ENCODE measurements around the gene HS6ST1.
A peak's percentile ranks its signal among the peaks of the same experiment; 100 is the strongest.

The HS6ST1 gene

DNA sequence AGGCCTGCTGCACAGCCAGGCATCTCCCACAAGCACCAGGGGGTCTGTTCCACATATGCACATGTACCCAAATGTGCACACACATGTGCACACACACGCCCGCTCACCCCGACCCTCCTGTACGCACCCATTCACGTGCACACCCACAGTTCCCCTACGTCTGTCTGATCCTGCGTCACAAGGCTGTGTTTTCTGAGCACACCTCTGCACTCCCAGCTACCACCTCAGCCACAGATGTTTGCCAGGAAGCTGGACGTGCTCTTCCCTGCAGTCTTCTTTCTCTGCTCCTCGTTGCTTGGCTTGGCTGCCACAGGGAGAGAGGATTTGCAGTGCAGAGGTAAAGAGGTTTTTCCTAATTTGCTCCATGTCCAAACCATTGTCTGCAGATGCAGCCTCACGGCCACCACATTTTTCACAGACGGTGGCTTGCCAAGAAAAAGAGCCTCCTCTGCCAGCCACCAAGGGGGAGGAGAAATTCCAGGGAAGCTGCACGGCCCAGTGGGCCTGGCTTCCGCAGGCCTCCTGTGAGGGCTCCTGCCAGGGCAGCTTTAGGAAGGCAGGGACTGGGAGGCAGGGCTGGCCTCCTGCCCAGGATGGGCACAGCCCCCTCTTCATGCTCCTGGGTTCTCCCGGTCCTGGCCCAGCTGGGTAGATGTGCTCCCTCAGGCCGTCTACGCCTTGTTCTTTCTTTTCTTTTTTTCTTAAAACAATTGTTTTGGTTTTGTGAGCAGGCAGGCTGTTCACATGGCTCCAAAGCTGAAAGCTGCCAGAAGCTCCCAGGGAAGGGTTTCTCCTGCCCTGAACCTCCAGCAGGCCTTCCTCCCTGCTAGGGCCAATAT lies 29.3 kb upstream of the HS6ST1 start:
- peak; percentile 73 for DNase-seq

DNA sequence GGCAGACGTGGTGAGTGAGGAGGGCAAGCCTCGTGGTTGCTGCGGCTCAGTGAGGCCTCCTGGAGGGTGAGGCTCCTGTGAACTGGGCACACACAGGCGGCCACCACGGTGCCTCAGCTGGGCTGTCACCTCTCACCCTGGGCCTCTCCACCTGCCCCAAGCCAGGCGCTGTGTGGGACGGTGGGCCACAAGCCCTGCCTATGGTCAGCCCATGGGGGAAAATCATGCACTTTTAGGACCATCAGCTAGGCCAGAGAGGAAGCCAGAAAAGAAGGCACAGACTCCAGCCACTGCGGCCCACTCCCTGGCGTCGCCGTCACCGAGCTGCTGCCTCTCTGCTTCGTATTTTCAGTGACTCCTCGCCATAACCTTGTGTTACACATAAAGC lies 28.5 kb upstream of the HS6ST1 start:
- no peak for DNase-seq

- DNase-seq = no peak
These were observed 27.9 kb upstream of the HS6ST1 start for GRCh38 chr2:128346291-128347170.

- DNase-seq = no peak
These were observed 26.9 kb upstream of the HS6ST1 start for GRCh38 chr2:128345436-128346165.

DNA sequence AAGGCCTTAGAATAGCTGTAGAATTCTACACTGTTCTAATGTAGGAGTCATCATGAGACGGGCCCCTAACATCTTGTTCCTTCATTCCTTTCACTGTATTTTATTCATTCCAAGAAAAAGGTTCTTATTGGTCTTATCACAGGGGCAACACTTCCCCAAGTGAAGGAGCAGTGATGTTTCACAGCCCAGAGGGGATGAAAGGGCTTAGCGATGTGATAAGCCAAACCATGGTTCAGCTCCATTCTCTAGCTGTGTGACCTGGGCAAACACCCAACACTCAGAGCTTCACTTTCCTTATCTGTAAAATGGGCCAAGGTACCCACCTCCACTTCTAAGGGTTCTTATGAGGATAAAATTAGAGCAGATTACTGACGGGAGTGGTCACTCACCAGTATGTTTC lies 25.4 kb upstream of the HS6ST1 start:
- DNase-seq = no peak

- no peak for DNase-seq
These were observed 24.8 kb upstream of the HS6ST1 start for GRCh38 chr2:128343459-128343858.

- no peak for DNase-seq
These were observed 23.9 kb upstream of the HS6ST1 start for GRCh38 chr2:128342550-128342949.

DNA sequence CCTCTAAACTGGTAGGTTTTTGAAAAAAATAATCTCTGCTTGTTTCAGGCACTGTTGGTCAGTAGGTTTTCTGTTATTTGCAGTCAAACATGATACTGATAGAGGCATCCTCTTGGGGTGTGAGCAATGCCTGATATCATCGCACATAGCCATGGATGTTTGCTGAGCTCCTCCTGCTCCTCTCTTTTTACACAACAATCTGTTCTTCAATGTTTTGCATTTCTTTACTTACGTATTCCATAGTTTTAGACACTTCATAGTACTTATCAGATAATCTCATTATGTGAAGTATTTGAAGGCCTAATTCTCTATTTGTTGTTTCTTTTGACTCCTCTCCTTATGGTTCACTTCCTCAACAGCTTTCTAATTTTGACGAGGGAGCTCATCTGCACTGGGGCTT lies 23.0 kb upstream of the HS6ST1 start:
- DNase-seq = no peak

- no peak for DNase-seq
These were observed 13.5 kb upstream of the HS6ST1 start for GRCh38 chr2:128332091-128332634.

DNA sequence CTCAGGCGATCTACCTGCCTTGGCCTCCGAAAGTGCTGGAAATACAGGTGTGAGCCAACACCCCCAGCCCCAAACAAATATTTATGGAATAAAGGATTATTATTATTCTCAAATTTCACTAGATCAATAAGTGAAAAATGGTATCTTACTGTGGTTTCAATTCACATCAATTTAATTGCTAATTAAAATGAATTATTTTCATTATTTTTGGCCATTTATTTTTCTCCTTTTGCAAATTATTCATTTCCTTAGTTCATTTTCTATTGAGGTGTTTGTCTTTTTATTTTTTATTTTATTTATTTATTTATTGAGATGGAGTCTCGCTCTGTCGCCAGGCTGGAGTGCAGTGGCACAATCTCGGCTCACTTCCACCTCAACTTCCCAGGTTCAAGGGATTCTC lies 11.9 kb upstream of the HS6ST1 start:
- no peak for DNase-seq

DNA sequence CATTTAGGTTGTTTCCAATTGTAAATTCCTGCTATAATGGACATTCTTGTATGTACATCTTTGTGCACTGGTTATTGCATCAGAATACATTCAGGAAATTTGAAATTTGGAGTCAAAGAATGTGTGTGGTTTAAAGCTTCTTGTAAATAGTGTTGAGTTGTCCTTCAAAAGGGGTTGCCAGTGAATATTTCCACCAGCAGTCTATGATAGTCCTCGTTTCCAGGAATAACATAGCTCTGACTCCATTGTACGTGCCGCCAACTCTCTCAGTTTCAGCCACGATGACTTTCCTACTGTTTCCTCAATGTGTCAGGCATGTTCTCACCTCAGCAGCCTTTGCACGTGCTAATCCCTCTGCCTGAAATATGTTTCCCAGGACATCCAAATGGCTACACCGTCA lies 10.9 kb upstream of the HS6ST1 start:
- no peak for DNase-seq

- no peak for DNase-seq
These were observed 8.7 kb upstream of the HS6ST1 start for GRCh38 chr2:128327180-128327964.

- DNase-seq = no peak
These were observed 7.7 kb upstream of the HS6ST1 start for GRCh38 chr2:128326346-128326745.

GRCh38 chr2:128325611-128326181 lies 7.0 kb upstream of the HS6ST1 start:
- DNase-seq = no peak

GRCh38 chr2:128324897-128325410 lies 6.3 kb upstream of the HS6ST1 start:
- no peak for DNase-seq

DNA sequence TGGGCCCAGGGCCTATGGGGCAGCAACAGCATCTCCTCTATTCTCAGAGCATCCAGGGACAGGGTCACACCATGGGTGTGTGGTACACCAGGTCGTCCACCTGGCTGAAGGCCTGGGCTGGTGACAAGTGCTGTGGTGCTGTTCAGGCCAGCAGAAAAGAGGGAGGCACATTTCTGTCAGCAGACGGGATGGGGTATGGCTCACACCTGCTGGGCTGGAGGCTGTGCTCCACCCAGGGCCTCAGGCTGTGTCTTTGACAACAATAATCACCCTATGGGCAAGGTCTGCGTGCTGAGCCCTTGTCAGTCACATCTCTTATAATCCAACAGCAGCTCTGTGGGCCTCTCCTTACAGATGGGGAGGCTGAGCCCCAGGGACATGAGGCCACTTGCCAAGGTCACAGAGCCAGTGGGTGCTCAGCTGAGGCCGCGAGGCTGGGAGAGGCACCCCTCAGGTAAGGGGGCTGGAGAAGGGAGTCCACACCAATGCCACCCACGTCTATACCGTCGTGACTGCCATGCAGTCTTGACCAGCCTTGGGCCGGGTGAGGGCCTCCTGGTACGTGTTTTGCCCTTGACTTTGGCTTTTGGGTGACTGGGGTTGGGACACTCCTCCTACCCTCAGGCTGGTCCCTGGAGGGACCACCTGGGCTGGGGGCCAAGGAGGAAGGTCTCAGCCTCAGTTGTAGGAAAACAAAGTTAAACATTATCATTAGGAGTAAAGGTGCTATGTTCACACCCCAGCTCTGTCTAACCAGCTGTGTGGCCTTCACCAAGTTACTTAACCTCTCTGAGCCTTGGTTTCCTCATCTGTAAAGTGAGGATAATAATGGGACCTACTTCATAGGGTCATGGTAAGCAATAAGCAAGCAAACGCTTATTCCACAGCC lies 5.6 kb upstream of the HS6ST1 start:
- DNase-seq = no peak

DNA sequence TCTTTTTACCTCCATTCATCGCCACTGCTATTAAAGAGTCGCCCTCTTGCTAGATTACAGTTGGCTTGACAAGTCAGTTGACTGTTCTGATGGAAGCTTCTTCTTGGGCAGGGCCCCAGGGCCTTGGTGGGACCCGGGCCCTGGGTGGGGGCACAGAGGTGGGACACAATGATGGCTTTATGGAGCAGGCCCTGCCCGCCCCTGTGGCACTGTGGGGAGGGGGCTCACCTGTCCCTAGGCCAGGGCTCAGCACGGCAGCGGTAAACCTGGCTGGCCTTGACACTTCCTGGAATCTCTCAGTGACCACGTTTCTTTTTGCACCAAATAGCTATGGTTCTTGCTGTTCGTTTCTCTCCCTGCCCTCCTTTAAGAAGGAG lies 4.9 kb upstream of the HS6ST1 start:
- no peak for DNase-seq

DNA sequence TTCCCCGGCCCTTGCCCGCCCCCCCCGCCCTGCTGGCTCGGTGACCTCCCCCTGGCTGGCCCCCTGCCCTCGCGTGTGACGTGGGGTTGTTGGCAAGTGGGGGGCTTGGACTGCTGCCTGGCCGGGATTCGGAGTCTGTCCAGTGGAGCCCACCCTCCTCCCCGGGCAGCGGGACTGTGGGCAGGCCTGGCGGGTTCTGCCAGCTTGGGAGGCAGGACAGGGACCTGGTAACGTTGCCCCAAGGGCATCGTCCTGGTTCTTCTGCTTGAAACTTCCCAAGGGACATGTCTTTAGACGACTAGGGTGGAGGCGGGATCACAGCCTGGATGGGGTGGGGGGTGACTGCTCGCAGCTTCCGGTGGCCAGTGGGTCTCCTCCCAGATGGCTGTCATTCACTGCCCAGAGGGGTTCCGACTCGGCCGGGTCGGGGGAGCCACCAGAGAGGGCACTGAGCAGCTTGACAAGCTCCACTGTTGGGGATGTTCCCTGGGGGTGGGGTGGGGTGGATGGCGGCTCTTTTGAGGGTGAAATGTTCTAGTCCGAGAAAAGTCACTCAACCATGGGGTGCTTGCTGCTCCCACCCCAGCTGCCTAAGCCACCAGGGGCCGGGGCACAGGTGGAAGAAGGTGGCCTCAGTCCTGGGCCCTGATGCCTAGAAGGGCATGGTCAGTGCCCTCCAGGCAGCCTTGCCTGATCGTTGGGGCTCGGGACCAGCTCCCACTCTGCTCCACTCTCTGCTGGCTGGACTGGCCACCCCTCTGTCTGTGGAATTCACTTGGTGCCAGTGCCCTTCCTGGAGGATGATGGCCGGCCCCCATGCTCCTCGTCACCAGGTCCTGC lies 4.3 kb upstream of the HS6ST1 start:
- DNase-seq = no peak

Data from midbrain (tissue), 1 donor.